Parathyroid adenoma (tissue), 2 donors: ENCODE measurements around the gene PLAC9.

Source experiments
- H2AFZ ChIP-seq: fragments of 300-600 bp; sonication (generic); one replicate; pipeline ENCODE4 v1.7.0; 2017; ENCODE audit warnings: antibody characterized with exemption, mild to moderate bottlenecking
- H3K27ac ChIP-seq: fragments of 300-600 bp; sonication (generic); one replicate; pipeline ENCODE4 v1.7.0; 2017
- H3K27me3 ChIP-seq: fragments of 300-600 bp; sonication (generic); one replicate; pipeline ENCODE4 v1.7.0; 2017; ENCODE audit warnings: low read length; ENCODE audit not compliant: control insufficient read depth, insufficient read depth
- H3K36me3 ChIP-seq: fragments of 300-600 bp; sonication (generic); one replicate; pipeline ENCODE4 v1.7.0; 2017; ENCODE audit warnings: low read length; ENCODE audit not compliant: control insufficient read depth, insufficient read depth
- H3K4me1 ChIP-seq: fragments of 300-600 bp; sonication (generic); one replicate; pipeline ENCODE4 v1.7.0; 2017; ENCODE audit warnings: control low read depth
- H3K4me2 ChIP-seq: fragments of 300-600 bp; sonication (generic); one replicate; pipeline ENCODE4 v1.7.0; 2017; ENCODE audit warnings: low read length
- H3K4me3 ChIP-seq: fragments of 300-600 bp; sonication (generic); one replicate; pipeline ENCODE4 v1.7.0; 2017; ENCODE audit warnings: low read depth, low read length
- H3K79me2 ChIP-seq: fragments of 300-600 bp; sonication (generic); one replicate; pipeline ENCODE4 v1.7.0; 2017; ENCODE audit warnings: control low read depth
- H3K9ac ChIP-seq: fragments of 300-600 bp; sonication (generic); one replicate; pipeline ENCODE4 v1.7.0; 2017; ENCODE audit warnings: mild to moderate bottlenecking
- H3K9me3 ChIP-seq: fragments of 300-600 bp; sonication (generic); one replicate; pipeline ENCODE4 v1.7.0; 2017; ENCODE audit warnings: low read length; ENCODE audit not compliant: control insufficient read depth
- CTCF ChIP-seq: fragments of 300-600 bp; sonication (generic); IDR thresholded peaks from one replicate; pipeline ENCODE4 v1.7.0; 2017; ENCODE audit warnings: antibody characterized with exemption, mild to moderate bottlenecking
- donor health status: primary hyperparathyroidism.

PLAC9 gene

GRCh38 chr10:80174641-80175395 lies 42.3 kb downstream of the PLAC9 start:
- TF ChIP-seq CTCF: no peak
- H3K27ac ChIP-seq: no peak overlapping the region

GRCh38 chr10:80176526-80176925 lies 44.0 kb downstream of the PLAC9 start:
- H2AFZ ChIP-seq: no peak overlapping the region
- peaks cover 31% of the 10 kb centered on the region for H3K79me2 ChIP-seq
- no peaks in the 10 kb centered on the region for H3K4me1 ChIP-seq
- no peaks in the 10 kb centered on the region for H3K27me3 ChIP-seq
- no peak overlapping the region for H3K9ac ChIP-seq
- H3K27ac ChIP-seq: no peak overlapping the region
- no peak overlapping the region for H3K4me3 ChIP-seq
- H3K36me3 ChIP-seq: no peaks in the 10 kb centered on the region
- no peak overlapping the region for H3K4me2 ChIP-seq
- no peaks in the 10 kb centered on the region for H3K9me3 ChIP-seq
- TF ChIP-seq CTCF: no peak

More at GRCh38 chr10:80174641-80175395, 42.3 kb downstream of the PLAC9 start:
- H3K79me2 ChIP-seq: peaks cover 25% of the 10 kb centered on the region
- H3K4me3 ChIP-seq: no peak overlapping the region
- H3K4me1 ChIP-seq: no peaks in the 10 kb centered on the region
- H3K27me3 ChIP-seq: no peaks in the 10 kb centered on the region
- no peaks in the 10 kb centered on the region for H3K9me3 ChIP-seq
- no peak overlapping the region for H3K4me2 ChIP-seq
- H3K36me3 ChIP-seq: no peaks in the 10 kb centered on the region
- H2AFZ ChIP-seq: no peak overlapping the region
- H3K9ac ChIP-seq: no peak overlapping the region

GRCh38 chr10:80177781-80178636 lies 45.5 kb downstream of the PLAC9 start:
- H3K27ac ChIP-seq: no peak overlapping the region

GRCh38 chr10:80182986-80183385 lies 50.5 kb downstream of the PLAC9 start:
- Histone ChIP-seq H3K27ac (no peak overlapping the region), H3K9ac (no peak overlapping the region), H3K4me2 (no peak overlapping the region), H3K9me3 (no peaks in the 10 kb centered on the region), H3K36me3 (no peaks in the 10 kb centered on the region), H3K4me1 (no peaks in the 10 kb centered on the region), H3K27me3 (no peaks in the 10 kb centered on the region), H3K4me3 (no peak overlapping the region), H3K79me2 (peaks cover 57% of the 10 kb centered on the region), H2AFZ (no peak overlapping the region)
- no peak for TF ChIP-seq CTCF

More at GRCh38 chr10:80177781-80178636, 45.5 kb downstream of the PLAC9 start:
- no peak overlapping the region for H3K9ac ChIP-seq
- no peaks in the 10 kb centered on the region for H3K36me3 ChIP-seq
- no peak overlapping the region for H3K4me2 ChIP-seq
- no peaks in the 10 kb centered on the region for H3K27me3 ChIP-seq
- H3K9me3 ChIP-seq: no peaks in the 10 kb centered on the region
- H3K4me1 ChIP-seq: no peaks in the 10 kb centered on the region
- no peak for TF ChIP-seq CTCF
- peaks cover 38% of the 10 kb centered on the region for H3K79me2 ChIP-seq
- H3K4me3 ChIP-seq: no peak overlapping the region
- no peak overlapping the region for H2AFZ ChIP-seq
